ENCODE results near the gene CLPTM1.

The CLPTM1 gene

GRCh38 chr19:44954649-44955504 is at the start of gene CLPTM1:
CLPTM1 (plus strand) TSS chr19:44955380; CDS start chr19:44955396, 16 bp downstream.
- DNase-seq (ENCODE audit: low read depth, low spot score), result peak; percentile 70
- no peak for TF ChIP-seq CTCF (IDR thresholded peaks at IDR 0.05; ENCODE audit: insufficient read depth, low read length, missing control alignments)
- POLR2A ChIA-PET, result interaction anchor here (0.6 to 1.4 kb wide), 7 partner anchors 13 to 137 kb away, joined by 3 to 4 read pairs (median 3); no protein-coding TSS in a partner anchor
- peak within 1 kb of the TSS; percentile 98 for H3K4me3 ChIP-seq (ENCODE audit: low read depth, low read length)
- CTCF ChIA-PET, result interaction anchor here (1.2 to 12.8 kb wide), 6 partner anchors 22 to 366 kb away, joined by 4 to 208 read pairs (median 6); partner anchors contain the start of gene APOE

GRCh38 chr19:44905437-44906160 is 49.6 kb upstream of the CLPTM1 start, which contains the start of gene APOE:
APOE (plus strand) TSS chr19:44905796; CDS start chr19:44906625, 829 bp downstream.
- H3K4me3 ChIP-seq (ENCODE audit: low read depth, low read length), result peak within 1 kb of the TSS; percentile 20
- CTCF ChIA-PET, result interaction anchor here (0.5 to 10.3 kb wide), 17 partner anchors 8 to 432 kb away, joined by 3 to 208 read pairs (median 4); partner anchors contain the start of genes APOC2 and CLPTM1
- TF ChIP-seq CTCF (IDR thresholded peaks at IDR 0.05; ENCODE audit: insufficient read depth, low read length, missing control alignments), result no peak
- POLR2A ChIA-PET, result interaction anchor here (0.8 to 1.2 kb wide), 3 partner anchors 16 to 49 kb away, joined by 3 to 4 read pairs (median 3); partner anchors contain the start of gene CLPTM1
- DNase-seq (ENCODE audit: low read depth, low spot score), result no peak

GRCh38 chr19:44907613-44908012 is 47.6 kb upstream of the CLPTM1 start:
- no peak for TF ChIP-seq CTCF (IDR thresholded peaks at IDR 0.05; ENCODE audit: insufficient read depth, low read length, missing control alignments)
- ChIA-PET CTCF (interaction anchor here (1.1 to 10.3 kb wide), 2 partner anchors 47 to 137 kb away, joined by 3 to 208 read pairs; partner anchors contain the start of gene CLPTM1), POLR2A (no interaction called here)
- H3K4me3 ChIP-seq (ENCODE audit: low read depth, low read length), result no peak overlapping the region
- DNase-seq (ENCODE audit: low read depth, low spot score), result no peak

- CTCF ChIA-PET, result interaction anchor here (1.1 to 10.3 kb wide), 2 partner anchors 47 to 137 kb away, joined by 3 to 208 read pairs; partner anchors contain the start of gene CLPTM1
- DNase-seq (ENCODE audit: low read depth, low spot score), result no peak
- no peak overlapping the region for H3K4me3 ChIP-seq (ENCODE audit: low read depth, low read length)
- POLR2A ChIA-PET, result no interaction called here
- TF ChIP-seq CTCF (IDR thresholded peaks at IDR 0.05; ENCODE audit: insufficient read depth, low read length, missing control alignments), result no peak
These were observed 46.9 kb upstream of the CLPTM1 start for GRCh38 chr19:44908074-44908835.

GRCh38 chr19:44908836-44909261 is 46.3 kb upstream of the CLPTM1 start:
- H3K4me3 ChIP-seq (ENCODE audit: low read depth, low read length), result no peak overlapping the region
- ChIA-PET CTCF (interaction anchor here (10.3 kb wide), 1 partner anchor 46 kb away, joined by 208 read pairs; the partner anchor contains the start of gene CLPTM1), POLR2A (no interaction called here)
- DNase-seq (ENCODE audit: low read depth, low spot score), result no peak
- no peak for TF ChIP-seq CTCF (IDR thresholded peaks at IDR 0.05; ENCODE audit: insufficient read depth, low read length, missing control alignments)

All from AG04449 (cell line).